ENCODE results near the gene TOGARAM2. TPM values are rescaled to one million over a fixed set of nuclear protein-coding genes. Genes with fewer than 3 reads are reported as not detected.

TOGARAM2 gene
- total RNA-seq, 1 experiment from 2014 or later: 0.61 TPM

- H3K27ac Mint-ChIP-seq (ENCODE audit: unreplicated experiment): no peak overlapping the region
- CTCF ChIA-PET: no interaction called here
- no peak overlapping the region for H3K4me3 Mint-ChIP-seq (ENCODE audit: unreplicated experiment)
Measured at GRCh38 chr2:28956415-28956826, 24.7 kb upstream of the TOGARAM2 start.

DNA sequence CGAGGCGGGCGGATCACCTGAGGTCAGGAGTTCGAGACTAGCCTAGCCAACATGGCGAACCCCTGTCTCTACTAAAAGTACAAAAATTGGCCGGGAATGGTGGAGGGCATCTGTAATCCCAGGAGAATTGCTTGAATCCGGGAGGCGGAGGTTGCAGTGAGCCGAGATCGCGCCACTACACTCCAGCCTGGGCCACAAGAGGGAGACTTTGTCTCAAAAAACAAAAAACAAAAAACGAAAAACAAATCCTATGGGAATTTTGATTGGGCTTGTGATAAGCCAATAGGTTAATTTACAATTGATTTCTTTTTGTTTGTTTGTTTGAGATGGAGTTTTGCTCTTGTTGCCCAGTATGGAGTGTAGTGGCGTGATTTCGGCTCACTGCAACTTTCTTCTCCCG lies 24.2 kb upstream of the TOGARAM2 start:
- Mint-ChIP-seq H3K27me3 (ENCODE audit: insufficient read depth, unreplicated experiment) (no peaks in the 10 kb centered on the region), H3K9me3 (ENCODE audit: unreplicated experiment) (no peaks in the 10 kb centered on the region), H3K27ac (ENCODE audit: unreplicated experiment) (no peak overlapping the region), H3K4me1 (ENCODE audit: low read depth, unreplicated experiment) (peaks cover 10% of the 10 kb centered on the region), H3K36me3 (ENCODE audit: insufficient read depth, unreplicated experiment) (no peaks in the 10 kb centered on the region), H3K4me3 (ENCODE audit: unreplicated experiment) (no peak overlapping the region)
- POLR2A ChIA-PET: no interaction called here
- H3K9me3 ChIP-seq: no peaks in the 10 kb centered on the region
- DNase-seq: no peak
- no TSS peak for BruUV-seq (replicated peaks)
- peak; percentile 13 to 21 for TF ChIP-seq CTCF (IDR thresholded peaks at IDR 0.05; ENCODE audit: insufficient read depth in 1 of 2, low read depth in 1 of 2, low read length in 1 of 2, severe bottlenecking in 1 of 2, unreplicated experiment in 1 of 2)
- CTCF ChIA-PET: no interaction called here
- intact Hi-C loops (cut with micrococcal nuclease; ENCODE audit: unreplicated experiment): no loop called here
- H3K27me3 ChIP-seq (replicated peaks; ENCODE audit: control insufficient read depth, insufficient read depth, low read length): no peaks in the 10 kb centered on the region
- H3K4me1 ChIP-seq: peaks cover 9% of the 10 kb centered on the region; the same call in 1 of the 2 replicates
- H3K36me3 ChIP-seq (ENCODE audit: control insufficient read depth, insufficient read depth, low read length): no peaks in the 10 kb centered on the region
- no peak overlapping the region for H3K4me3 ChIP-seq (ENCODE audit: low read depth, low read length)

More at GRCh38 chr2:28956415-28956826, 24.7 kb upstream of the TOGARAM2 start:
- H3K4me3 ChIP-seq (ENCODE audit: low read depth, low read length): no peak overlapping the region
- no peak for DNase-seq
- no peaks in the 10 kb centered on the region for H3K27me3 Mint-ChIP-seq (ENCODE audit: insufficient read depth, unreplicated experiment)
- no TSS peak for BruUV-seq (replicated peaks)
- no peak for TF ChIP-seq CTCF (IDR thresholded peaks at IDR 0.05; ENCODE audit: insufficient read depth in 1 of 2, low read depth in 1 of 2, low read length in 1 of 2, severe bottlenecking in 1 of 2, unreplicated experiment in 1 of 2)
- peaks cover 13% of the 10 kb centered on the region for H3K4me1 ChIP-seq
- no peaks in the 10 kb centered on the region for H3K36me3 ChIP-seq (ENCODE audit: control insufficient read depth, insufficient read depth, low read length)
- H3K36me3 Mint-ChIP-seq (ENCODE audit: insufficient read depth, unreplicated experiment): no peaks in the 10 kb centered on the region
- intact Hi-C loops (cut with micrococcal nuclease; ENCODE audit: unreplicated experiment): no loop called here
- H3K9me3 ChIP-seq: no peaks in the 10 kb centered on the region
- POLR2A ChIA-PET: no interaction called here
- H3K27me3 ChIP-seq (replicated peaks; ENCODE audit: control insufficient read depth, insufficient read depth, low read length): no peaks in the 10 kb centered on the region
- H3K9me3 Mint-ChIP-seq (ENCODE audit: unreplicated experiment): no peaks in the 10 kb centered on the region
- H3K4me1 Mint-ChIP-seq (ENCODE audit: low read depth, unreplicated experiment): peaks cover 14% of the 10 kb centered on the region

- H3K4me1 Mint-ChIP-seq (ENCODE audit: low read depth, unreplicated experiment): no peaks in the 10 kb centered on the region
- peak; percentile 50 to 68 for TF ChIP-seq CTCF (IDR thresholded peaks at IDR 0.05; ENCODE audit: insufficient read depth in 1 of 2, low read depth in 1 of 2, low read length in 1 of 2, severe bottlenecking in 1 of 2, unreplicated experiment in 1 of 2)
- H3K4me1 ChIP-seq: no peaks in the 10 kb centered on the region
- no peaks in the 10 kb centered on the region for H3K27me3 ChIP-seq (replicated peaks; ENCODE audit: control insufficient read depth, insufficient read depth, low read length)
- no peak overlapping the region for H3K4me3 ChIP-seq (ENCODE audit: low read depth, low read length)
- POLR2A ChIA-PET: no interaction called here
- BruUV-seq (replicated peaks): no TSS peak
- H3K4me3 Mint-ChIP-seq (ENCODE audit: unreplicated experiment): no peak overlapping the region
- no peaks in the 10 kb centered on the region for H3K36me3 Mint-ChIP-seq (ENCODE audit: insufficient read depth, unreplicated experiment)
- H3K9me3 Mint-ChIP-seq (ENCODE audit: unreplicated experiment): no peaks in the 10 kb centered on the region
- no peak overlapping the region for H3K27ac Mint-ChIP-seq (ENCODE audit: unreplicated experiment)
- H3K27me3 Mint-ChIP-seq (ENCODE audit: insufficient read depth, unreplicated experiment): no peaks in the 10 kb centered on the region
- H3K36me3 ChIP-seq (ENCODE audit: control insufficient read depth, insufficient read depth, low read length): no peaks in the 10 kb centered on the region
- CTCF ChIA-PET: interaction anchor here (0.7 to 1.2 kb wide), 6 partner anchors 38 to 1695 kb away, joined by 3 to 6 read pairs (median 3); no protein-coding TSS in a partner anchor
- no peaks in the 10 kb centered on the region for H3K9me3 ChIP-seq
- intact Hi-C loops (cut with micrococcal nuclease; ENCODE audit: unreplicated experiment): loop anchor here (1.0 to 2.0 kb wide), 5 partner anchors 55 to 882 kb away; no protein-coding TSS in a partner anchor
- peak; percentile 69 to 77 for DNase-seq
Measured at GRCh38 chr2:28958689-28959088, 22.4 kb upstream of the TOGARAM2 start.
